ENCODE data around the gene GRK3.

GRK3 gene

GRCh38 chr22:25763239-25763777 is 198.8 kb downstream of the GRK3 start:
- DNase-seq = no peak

- no peak for DNase-seq
Observed at GRCh38 chr22:25764270-25765015, 200.0 kb downstream of the GRK3 start.

GRCh38 chr22:25765016-25765367 is 200.5 kb downstream of the GRK3 start:
- DNase-seq = no peak

- DNase-seq = no peak
Observed at GRCh38 chr22:25765801-25766200, 201.3 kb downstream of the GRK3 start.

GRCh38 chr22:25766418-25766817 is 201.9 kb downstream of the GRK3 start:
- DNase-seq = no peak

GRCh38 chr22:25770333-25770732 is 205.9 kb downstream of the GRK3 start:
- DNase-seq = no peak

- DNase-seq = no peak
Observed at GRCh38 chr22:25772288-25772687, 207.8 kb downstream of the GRK3 start.

- DNase-seq = no peak
Observed at GRCh38 chr22:25774575-25775026, 210.1 kb downstream of the GRK3 start.

GRCh38 chr22:25775531-25775930 is 211.1 kb downstream of the GRK3 start:
- no peak for DNase-seq

GRCh38 chr22:25777411-25777810 is 212.9 kb downstream of the GRK3 start:
- no peak for DNase-seq

- DNase-seq = no peak
Observed at GRCh38 chr22:25777870-25778269, 213.4 kb downstream of the GRK3 start.

Data from activated CD4-positive, alpha-beta T cell treated with anti-CD3 and anti-CD28 coated beads, Interleukin-2, amount 50 U/mL, for 48 hours (primary cell).